HG02642 (cell line): ENCODE data around the gene UBR3.

Source experiments
- ATAC-seq: cut with Tn5 transposase; IDR thresholded peaks from one replicate; pipeline ENCODE4 v1.9.1; 2021; ENCODE audit warnings: mild to moderate bottlenecking; ENCODE audit not compliant: unreplicated experiment, poor library complexity

The UBR3 gene

DNA sequence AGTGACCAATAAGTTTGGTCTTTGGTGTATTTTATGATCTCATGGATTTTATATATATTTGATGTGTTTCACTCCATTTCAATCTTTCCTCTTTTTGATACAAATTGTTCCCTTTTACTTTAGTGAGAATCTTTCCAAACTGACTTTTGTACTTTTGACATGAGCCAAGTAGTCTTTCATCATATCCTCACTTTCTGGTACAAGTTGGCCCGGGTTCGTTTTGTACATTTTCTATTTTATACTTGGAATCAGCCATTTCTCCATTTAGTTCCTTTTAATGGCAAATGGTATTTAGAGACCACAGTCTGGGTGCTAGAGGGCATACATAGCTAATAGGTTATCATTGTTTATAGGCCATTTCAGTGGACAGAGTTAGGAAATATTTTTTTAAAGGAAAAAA, 202.8 kb downstream of the UBR3 start:
- ATAC-seq = no peak

DNA sequence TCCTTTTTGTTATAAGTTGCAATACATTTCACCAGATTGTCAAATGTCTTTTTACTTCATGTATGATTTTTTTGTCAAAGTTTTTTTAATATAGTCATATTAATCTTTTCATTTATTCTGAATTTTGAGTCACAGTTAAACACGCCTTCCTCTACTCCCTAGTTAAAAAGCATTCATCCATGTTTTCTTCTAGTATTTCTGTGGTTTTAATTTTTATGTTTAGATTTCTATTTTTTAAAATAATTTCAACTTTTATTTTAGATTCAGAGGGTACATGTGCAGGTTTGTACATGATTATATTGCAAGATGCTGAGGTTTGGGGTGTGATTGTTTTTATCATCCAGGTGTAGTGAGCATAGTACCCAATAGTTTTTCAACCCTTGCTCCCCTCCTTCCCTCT, 204.0 kb downstream of the UBR3 start:
- ATAC-seq = no peak

DNA sequence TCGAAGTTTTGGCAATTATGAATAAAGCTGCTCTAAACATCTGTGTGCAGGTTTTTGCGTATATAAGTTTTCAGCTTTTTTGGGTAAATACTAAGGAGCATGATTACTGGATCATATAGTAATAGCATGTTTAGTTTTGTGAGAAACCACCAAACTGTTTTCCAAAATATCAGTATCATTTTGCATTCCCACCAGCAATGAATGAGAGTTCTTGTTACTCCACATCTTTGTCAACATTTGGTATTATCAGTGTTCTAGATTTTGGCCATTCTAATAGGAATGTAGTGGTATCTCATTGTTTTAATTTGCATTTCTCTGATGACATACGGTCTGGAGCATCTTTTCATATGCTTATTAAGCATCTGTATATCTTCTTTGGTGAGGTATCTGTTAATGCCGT, 207.3 kb downstream of the UBR3 start:
- ATAC-seq = no peak

DNA sequence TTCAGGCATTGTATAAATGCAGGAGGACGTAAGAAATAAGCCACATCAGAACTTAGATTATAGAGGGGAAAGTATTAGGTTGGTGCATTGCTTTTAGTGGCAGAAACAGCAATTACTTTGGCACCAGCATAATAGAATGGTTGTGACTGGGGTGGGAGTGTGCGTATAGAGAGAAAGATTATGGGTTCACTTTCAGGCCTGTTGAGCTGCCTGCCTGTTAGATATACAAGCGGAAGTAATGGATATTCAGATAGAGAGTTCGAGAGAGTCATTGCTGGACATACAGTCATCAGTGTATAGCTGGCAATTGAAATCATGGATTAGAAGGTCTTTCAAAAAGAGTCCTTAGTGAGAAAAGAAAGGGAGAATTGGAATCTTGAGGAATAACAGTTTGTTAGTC, 211.5 kb downstream of the UBR3 start:
- no peak for ATAC-seq

DNA sequence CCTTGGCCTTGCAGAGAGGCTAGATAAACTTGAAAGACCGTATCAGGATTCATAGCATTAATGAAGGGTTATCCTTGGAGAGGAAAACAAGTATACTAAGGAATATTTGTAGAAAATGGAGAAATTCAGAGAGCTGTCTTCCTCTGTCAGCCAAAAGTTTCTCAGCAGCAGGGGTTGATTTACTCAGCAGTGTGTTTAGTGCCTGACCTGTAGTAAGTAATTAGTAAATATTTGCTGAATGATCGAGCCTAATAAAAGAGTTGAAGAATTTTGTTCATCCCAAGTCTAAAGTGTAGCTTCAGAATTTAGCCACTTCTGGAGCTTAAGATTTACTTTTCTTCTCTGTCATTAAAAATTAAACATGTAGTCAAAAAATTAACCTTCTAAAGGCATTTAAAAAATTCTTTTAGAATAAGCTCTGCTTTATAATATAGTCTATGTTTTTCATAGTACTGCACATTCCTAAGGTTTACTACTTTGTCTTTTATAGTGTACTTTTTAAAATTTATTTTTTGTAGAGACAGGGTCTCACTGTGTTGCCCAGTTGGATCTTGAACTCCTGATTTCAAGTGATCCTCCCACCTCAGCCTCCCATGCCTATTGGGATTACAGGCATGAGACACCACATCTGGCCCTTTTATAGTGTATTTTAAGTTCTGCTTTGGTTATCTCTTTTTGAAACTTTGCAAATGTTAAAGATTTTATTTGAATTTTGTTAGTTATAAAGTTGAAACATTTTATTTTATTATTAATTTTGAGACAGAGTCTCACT, 212.3 kb downstream of the UBR3 start:
- ATAC-seq = no peak

DNA sequence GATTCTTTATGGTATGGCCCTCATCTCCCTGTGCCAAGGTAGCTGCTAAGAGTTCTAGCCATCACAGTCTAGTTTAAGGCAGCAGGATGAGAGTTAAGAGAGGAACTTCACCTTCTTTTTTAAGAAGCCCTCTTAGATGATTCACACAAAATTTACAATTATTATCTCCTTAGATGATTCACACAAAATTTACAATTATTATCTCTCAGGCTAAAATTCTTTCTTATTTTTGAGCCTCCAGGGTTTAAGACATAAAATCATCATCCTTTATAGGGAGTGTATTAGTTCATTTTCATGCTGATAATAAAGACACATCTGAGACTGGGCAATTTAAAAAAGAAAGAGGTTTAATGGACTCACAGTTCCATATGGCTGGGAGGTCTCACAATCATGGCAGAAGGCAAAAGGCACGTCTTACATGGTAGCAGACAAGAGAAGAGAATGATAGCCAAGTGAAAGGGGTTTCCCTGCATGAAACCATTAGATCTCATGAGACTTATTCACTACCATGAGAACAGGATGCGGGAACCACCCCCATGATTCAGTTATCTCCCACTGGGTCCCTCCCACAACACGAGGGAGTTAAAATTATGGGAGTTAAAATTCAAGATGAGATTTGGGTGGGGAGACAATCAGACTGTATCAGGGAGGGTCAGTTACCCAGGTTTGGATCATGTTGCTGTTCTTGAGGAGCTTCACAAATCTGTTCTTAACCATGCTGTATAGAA, 217.7 kb downstream of the UBR3 start:
- no peak for ATAC-seq

DNA sequence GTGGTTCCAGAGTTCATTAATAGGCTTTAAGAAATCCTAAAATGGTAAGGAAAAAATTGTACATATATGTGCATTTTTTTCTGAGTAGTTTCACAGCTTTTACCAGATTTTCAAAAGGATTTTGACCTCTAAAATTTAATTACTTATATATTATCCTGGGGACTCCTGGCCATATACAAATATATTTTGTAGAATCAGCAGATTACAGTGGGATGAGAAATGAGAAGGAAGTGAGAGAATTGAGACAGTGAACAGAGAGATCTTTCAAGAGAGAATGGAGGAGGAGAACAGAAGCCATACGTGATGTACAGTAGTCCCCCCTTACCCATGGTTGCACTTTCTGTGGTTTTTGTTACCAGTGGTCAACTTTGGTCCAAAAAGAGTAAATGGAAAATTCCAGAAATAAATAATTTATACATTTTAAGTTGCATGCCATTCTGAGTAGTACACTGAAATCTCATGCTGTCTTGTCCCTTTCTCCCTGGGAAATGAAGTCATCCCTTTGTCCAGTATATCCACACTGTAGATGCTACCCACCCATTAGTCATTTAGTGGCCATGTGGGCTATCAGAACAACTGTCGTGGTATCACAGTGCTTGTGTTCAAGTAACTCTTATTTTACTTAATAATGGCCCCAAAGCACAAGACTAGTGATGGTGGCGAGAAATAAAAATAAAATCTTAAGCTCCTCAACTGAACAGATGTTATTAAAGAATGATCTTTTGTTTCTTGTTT, 220.2 kb downstream of the UBR3 start:
- ATAC-seq = no peak

DNA sequence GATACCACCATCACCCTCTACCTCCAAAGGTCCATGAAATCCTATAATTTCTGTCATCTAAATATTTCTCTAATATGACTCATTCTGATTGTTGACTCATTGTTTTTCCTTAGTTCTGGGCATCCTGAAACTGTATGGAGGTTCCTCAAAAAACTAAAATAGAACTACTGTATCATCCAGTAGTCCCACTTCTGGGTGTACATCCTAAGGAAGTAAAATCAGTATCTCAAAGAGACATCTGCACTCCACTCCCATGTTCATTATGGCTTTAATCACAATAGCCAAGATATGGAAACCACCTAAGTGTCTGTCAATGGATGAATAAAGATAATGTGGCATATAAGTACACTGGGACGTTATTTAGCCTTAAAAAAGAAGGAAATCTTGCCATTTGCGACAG, 224.9 kb downstream of the UBR3 start:
- no peak for ATAC-seq

DNA sequence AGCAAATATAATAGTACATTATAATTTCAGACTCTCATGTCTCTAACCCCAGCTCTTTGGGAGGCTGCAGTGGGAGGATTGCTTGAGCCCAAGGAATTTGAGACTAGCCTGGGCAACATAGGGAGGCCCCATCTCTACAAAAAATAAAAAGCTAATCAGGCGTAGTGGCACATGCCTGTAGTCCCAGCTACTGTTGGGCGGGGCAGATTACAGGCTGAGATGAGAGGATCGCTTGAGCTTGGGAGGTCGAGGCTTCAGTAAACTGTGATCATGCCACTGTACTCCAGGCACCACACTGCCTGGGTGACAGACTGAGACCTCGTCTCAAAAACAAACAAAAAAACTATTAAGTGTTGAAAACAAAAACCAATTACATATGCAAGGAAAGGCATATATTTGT, 227.7 kb downstream of the UBR3 start:
- no peak for ATAC-seq

DNA sequence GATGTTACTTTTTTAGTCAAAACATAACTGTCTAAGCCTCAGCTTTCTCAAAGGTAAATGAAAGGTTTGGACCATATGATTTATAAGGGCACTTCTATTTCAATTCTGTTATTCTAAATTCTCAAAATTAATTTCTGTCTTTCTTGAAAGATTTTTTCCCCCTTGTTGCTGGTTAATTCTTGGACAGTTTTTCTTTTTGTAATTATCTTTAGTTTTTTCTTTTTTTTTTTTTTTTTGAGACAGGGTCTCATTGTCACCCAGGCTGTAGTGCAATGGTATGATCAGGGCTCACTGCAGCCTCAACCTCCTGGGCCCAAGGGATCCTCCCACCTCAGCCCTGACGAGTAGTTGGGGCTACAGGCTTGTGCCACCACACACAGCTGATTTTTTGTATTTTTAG, 229.6 kb downstream of the UBR3 start:
- ATAC-seq = no peak

DNA sequence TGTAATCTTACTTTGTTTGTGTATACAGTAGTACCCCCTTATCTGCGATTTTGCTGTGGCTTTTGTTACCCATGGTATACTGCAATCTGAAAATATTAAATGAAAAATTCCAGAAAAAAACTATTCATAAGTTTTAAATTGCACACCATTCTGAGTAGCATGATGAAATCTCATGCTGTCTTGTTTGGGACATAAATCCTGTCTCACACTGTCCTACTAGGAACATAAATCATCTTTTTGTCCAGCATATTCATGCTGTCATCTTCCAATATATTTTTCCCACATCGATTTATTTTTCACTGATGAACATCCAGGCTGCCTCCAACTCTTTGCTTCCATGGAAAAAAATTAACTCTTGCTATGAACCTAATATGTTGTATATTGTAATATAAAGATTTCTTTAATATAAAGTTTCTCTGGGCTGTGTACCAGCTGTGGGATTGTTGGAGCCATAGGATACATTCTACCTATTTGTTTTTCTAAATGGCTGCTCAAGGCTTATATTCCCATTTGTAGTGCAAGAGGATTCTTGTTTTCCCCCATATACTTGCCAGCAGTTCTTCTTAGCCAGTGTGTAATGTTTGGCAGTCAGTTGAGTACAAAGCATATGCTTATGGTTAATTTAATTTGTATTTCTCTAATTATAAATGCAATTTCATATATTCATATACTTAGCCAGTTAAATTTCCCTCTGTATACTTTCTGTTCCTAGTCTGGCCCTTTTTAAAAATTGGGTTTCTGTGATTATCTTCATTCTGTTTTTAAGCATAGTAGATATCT, 236.4 kb downstream of the UBR3 start:
- no peak for ATAC-seq

DNA sequence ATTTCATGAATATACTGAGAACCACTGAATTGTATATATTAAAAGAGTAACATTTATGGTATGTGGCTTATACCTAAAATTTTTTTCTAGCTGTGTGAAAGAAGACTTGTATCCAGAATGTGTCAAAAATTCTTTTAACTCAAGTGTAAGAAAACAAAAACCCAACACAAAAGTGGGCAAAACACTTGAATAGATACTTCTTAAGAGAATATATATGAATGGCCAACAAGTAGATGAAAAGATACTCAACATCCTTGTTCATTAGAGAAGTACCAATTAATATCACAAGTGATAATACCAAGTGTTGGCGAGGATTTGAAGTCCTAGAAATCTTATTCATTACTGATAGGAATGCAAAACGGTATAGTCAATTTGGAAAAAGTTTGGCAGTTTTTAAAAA, 243.5 kb downstream of the UBR3 start:
- ATAC-seq = no peak

DNA sequence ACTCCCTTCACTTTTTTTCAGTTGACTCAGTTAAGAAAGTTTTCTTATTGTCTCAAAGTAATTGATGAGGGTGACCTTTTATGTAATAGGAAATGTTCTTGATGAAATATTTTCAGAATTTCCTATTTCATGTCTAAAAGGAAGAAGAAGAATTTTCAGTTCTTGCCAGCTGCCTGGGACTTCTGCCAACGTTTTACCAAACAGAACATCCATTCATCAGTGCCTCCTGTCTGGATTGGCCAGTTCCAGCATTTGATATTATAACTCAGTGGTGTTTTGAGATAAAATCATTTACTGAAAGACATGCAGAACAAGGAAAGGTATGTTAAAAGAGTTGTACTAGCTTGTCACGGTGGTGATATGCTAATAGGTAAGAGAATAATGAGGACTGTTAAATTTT, 246.0 kb downstream of the UBR3 start:
- no peak for ATAC-seq

DNA sequence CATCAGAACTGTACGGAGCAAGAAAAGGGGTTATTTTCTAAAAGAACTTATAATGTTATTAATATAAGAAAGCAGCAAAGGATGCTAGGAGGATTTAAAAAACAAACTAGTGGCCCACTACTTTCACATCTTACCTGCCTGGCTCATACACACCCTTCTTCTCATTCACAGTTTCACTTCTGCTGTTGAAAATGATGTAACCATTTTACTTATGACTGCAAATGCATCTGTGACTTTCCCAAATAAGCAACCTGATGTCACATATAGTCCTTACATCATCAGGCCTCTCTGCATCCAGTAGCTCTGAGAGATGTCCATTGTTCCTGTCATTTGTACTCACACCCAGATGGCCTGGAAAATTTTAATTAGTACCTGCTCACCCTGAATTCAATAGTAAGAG, 248.9 kb downstream of the UBR3 start:
- ATAC-seq = no peak

DNA sequence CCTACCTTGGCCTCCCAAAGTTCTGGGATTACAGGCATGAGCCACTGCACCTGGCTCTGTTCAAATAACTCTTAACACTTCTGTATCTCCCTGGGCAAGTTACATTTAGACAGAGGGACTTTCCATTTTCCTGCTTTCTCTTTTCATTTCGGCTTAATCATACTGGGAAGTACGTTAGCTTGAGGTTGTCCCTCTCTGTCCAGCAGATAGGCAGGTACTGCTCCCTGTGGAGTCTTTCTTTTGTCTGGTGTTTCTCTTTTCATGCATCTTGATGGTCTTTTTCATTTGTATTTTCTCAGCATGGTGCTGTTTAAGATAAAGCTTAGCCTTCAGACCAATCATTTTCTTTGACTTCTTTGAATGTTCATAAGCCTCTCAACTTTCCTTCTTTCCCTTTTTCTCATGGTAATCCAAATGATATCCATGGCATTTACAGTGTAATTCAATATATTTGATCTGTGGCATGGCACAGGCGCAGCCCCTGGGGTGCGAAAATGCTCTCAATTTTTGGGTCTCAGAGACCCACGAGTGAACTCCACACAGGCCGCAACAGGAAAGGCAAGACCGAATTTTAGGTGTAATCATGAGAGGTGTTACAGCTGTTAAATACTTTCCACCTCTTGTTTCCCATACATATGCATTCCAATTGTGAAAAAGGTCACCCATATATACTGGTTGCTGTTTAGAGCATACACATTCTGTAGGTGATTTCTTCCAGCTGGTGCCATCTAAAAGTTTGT, 250.7 kb downstream of the UBR3 start:
- ATAC-seq = no peak

DNA sequence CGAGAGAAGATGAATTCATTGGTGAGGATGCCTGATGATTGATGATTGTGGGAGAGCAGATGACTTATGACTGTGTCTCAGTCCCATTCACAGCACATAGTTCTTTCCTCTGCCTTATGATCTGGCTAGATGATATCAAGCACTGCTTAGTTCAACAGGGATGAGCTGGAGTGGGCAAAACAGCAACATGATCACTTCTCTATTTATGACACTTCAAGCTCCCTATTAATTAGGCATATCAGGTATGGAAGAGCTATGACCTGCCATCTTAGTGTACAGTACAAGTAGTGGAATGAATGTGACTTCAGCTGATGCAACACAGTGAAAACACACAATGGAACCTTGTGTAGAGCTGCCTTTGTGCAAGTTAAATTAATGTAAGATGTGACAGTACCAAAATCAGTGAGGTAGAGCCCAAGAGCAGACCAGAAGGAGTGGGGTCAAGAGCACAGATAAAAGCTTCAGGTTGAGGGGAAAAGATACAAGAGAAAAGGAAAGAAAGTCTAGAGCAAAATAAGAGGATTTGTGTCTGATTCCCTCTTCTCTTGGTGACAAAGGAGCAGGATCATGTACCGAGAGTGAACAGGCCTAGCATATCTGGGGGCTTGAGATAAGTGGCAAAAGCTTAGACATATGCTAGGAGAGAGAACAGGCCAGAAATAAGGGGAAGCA, 257.7 kb downstream of the UBR3 start:
- no peak for ATAC-seq

DNA sequence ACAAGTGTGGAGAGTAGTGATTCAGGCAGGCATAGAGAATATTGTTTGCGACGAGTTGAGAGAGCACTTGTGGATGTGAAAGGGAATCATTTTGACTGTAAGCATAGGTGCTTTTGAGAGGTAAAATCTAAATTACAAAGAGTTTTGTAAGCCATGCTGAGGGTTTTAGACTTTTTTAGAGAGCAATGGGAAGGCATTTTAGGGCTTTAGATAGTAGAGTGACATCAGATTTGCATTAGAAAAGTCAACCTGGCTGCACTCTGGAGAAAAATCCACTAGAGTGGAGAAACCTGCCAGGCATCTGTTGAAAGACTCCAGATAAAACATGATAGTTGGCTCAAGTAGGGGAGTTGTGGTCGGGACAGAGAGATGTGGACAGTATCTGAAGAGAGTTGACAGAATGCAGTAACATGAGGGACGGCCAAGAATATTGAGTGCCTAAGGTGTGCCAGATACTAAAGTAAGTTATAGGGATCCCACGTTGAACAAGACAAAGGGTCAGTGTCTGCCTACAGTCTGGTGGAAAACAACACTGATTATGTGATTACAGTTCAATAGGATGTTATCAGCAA, 258.9 kb downstream of the UBR3 start:
- ATAC-seq = no peak

DNA sequence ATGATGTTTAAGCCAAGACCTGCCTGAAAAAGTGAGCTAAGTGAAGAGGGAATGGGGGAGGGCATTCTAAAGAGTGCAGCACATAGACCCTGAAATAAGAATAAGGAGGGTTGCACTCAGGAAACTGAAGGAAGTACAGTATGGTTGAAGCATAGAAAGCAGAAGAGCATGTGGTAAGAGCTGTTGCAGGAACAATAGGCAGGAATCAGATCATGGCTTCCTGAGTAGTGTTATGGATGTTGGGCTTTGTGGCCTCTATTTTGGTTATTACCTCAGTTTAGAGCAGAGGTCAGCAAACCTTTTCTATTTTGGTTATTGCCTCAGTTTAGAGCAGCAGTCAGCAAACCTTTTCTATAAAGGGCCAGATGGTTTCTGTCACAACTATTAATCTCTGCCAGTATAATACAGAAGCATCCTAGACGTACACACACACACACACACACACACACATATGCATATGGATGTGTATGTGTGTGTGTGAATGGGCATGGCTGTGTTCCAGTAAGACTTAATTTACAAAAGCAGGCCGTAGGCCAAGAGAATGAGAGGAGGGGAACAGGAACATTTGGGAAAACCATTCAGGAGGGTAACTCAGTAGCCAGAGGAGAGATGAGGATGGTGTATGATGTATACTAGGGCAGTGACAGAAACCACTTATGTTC, 259.6 kb downstream of the UBR3 start:
- no peak for ATAC-seq

DNA sequence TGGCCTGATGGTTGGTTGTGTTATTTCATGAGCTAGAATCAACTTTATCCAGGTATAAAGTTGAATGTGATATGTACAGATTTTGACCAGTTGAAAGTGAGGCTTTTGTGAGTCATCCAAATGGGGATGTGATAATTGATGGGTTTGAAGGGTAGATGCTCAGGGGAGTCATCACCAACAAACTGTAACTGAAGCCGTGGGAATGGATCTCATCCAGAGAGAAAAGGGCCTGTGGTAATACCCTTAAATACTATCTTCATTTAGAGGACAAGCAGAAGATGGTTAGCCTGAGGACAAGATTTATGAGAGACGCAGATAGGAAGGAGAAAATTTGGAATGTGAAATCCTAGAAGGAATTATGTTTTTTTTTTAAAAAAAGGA, 260.1 kb downstream of the UBR3 start:
- no peak for ATAC-seq
